IPS-NIHi7 (cell line): ENCODE measurements around the gene SNED1.
"Not testable (repeated sequence)": the region's sequence is repeated elsewhere in the genome, so short reads cannot be mapped to it uniquely, and the experiment has no call there.

ENCODE experiments used
- DNase-seq: peaks from one replicate; pipeline ENCODE4 v3.0.0; 2012; ENCODE audit warnings: mixed read lengths; ENCODE audit errors: extremely low spot score

Gene SNED1

DNA sequence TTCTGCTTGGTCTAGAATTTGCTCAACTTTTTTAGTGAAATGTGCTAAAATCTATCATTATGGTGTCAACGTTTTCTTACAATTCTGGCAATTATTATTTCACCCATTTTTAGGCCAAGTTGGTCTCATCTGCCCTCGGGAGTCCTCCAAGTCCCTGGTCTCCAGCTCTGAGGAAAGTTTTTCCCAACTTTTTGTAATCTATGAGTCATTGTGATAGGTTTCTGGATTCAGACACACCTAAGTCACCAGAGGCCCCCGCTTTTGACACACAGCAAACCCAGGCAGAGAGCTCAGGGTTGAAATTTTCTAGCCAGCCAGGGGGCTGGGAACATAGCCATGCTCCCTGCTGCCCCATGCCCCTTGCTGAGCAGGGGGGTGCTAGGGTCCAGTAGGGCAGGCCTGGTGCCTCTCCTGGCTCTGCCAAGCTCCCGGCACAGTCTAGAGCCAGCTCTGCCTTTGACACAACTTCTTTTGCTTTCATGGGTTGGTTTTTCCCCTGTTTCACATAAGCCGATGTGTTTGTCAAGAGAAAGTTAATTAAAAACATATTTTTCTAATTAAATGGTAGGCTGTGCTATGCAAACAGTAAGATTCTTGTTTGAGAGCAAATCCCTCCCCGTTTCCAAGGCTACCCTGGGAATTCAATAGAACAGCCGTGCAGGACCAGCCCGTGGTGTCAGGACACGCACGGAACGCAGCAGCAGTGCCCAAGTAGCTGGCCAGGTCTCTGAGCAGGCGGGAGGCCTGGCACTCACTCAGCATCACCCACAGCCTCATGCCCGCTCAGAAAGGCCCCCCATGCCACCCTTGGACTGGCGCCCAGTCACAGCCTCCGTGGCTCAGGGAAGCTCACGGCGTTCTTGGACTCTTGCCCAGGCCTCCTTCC lies 25.5 kb upstream of the SNED1 start:
- DNase-seq = no peak

DNA sequence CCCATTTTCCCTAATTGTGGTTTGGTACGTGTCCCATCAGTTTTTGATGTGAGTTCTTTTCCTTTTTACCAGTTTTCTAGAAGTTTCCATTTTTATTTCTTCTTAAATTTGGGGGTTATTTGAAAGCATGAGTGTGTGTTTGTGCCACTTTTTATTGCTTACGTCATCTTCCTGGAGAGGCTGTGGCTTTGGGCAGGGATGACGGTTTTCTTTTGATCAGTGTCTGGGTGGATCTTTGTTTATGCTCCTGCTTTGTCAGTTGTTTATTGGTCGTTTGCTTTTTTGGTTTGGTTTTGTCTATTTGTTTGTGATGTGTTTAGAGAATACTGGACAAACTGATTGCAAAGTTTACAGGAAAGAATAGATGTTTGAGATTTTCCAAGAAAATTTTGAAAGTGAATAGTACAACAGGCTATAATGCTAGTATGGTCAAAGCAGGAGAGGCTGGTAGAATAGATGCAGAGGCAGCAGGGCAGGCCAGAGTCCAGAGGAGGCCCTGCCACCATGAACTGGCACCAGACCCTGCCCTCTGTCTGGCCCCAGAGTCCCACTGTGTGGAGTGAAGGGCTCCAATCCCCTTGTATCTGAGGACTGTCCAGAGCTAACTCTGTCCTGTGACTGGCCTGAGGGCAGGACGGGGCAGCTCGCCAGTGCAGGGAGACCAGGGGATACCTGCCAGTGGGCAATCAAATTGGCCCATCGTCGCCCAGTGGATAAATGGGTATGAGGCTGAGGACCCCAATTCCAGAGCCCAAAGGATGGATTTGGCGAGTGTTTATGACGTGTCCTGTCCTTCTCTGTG lies 23.4 kb upstream of the SNED1 start:
- no peak for DNase-seq

DNA sequence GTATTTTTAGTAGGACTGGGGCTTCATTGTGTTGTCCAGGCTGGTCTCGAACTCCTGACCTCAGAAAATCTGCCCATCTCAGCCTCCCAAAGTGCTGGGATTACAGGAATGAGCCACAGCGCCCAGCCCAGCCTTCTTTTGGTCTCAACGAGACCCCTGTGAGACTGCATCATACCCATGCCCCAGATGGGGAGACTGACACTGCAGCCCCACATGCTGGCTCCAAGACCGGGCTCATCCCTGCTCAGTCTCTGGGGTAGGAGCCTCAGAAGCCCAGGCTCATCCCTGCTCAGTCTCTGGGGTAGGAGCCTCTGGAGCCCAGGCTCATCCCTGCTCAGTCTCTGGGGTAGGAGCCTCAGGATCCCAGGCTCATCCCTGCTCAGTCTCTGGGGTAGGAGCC lies 22.5 kb upstream of the SNED1 start:
- DNase-seq = not testable (repeated sequence)

DNA sequence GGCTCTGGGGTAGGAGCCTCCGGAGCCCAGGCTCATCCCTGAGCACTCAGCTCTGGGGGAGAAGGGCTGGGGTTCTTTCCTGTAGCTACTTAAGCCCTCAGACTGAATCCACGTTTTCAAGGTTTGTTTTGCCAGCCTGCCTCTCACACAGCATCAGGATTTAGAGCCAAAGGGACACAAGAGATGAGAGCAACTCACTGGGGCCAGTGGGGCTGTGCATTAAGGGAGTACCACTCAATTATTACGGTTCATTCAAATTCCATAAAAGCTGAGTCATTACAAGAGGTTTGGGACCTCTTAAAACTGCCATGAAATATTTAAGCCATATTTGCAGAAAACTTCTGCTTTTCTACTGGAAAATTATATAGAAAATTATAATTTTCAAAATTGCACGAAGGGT lies 17.1 kb upstream of the SNED1 start:
- DNase-seq = no peak

DNA sequence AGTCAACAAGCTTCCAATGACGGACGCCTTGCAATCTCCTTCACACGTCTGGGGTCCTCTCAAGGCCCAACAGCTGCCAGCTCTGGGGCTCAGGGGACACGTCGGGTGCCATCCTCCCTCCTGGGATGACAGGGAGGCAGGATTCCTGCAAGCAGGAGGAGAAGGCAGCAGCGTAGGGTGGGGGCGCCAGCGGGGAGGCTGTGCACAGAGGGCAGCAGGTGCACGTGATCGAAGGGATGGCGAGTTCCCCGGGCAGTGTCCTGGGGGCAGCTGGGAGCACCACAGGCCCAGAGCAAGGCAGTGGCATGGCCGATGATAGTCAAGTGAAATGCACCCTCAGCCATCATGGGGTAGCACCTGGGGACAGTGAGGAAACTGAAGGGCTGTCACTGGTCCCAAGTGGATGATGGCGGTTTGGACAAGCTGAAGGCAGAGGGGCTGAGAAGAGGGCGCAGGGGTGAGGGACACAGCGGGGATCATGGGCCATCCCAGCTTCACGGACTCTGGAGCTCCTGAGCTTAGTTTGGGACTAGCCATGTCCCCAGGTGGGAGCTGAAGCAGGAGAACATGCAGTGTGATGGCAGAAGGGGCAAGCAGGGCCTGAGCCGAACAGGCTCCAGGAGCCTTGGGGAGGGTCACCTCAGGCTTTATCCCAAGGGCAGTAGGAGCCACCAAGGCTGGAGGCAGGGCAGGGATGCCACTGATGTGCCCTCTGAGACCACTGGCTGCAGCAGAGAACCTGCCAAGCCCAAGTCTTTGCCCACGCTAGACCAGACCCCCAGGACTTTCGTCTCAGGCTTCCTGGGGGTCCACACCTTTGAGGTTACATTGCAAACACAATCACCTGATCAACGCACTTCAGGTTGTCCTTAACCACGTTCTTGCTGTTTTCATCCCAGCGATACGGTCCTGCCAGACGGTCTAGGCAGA lies 16.3 kb upstream of the SNED1 start:
- no peak for DNase-seq

DNA sequence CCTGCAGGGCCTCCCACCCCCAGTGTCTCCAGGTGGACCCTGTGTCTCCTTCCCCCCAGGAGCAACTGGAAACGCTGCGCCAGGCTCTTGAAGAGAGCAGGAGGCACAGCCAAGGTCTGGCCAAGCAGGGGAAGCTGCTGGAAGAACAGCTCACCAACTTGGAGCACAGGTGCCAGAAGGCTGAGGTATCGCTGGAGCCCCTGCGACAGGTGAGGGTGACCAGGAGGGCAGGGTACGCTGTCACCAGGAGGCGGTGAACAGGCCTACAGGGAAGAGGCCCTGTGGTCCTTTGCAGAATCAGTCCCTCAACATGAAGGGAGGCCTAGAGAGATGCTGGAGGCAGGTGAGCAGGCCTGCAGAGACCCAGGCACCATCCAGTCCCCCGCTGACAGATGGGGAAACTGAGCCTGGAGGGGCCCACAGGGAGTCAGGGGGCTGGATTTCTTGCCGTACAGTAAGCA lies 15.6 kb upstream of the SNED1 start:
- DNase-seq = no peak

DNA sequence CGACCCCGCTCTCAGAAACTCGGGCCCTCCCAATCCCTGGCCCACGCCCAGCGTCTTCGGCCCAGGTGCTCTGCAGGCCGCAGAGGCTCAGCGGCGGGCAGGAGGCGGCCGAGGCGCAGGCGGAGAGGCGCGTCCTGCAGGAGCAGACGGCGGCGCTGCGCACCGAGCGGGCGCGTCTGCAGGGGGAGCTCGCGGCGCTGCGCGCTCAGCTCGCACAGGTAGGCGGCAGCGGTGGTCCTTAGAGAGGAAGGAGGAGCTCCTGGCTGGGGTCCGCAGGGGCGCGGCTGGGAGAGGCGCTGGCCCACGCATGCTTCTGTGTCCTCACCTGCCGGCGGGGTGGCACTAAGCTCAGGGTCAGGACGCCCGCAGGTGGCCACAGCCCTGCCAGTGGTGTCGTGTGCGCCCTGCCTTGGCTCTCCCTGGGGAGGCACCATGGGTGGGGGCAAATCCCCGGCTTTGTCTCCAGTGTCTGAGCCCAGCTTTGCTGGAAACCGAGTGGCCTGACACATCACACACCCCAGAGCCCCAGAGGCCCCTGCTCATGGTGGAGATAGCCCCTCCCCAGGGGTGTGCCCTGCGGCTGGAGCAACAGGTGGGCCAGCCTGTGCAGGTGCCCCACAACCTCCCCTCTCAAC lies 14.9 kb upstream of the SNED1 start:
- DNase-seq = peak; percentile 92

DNA sequence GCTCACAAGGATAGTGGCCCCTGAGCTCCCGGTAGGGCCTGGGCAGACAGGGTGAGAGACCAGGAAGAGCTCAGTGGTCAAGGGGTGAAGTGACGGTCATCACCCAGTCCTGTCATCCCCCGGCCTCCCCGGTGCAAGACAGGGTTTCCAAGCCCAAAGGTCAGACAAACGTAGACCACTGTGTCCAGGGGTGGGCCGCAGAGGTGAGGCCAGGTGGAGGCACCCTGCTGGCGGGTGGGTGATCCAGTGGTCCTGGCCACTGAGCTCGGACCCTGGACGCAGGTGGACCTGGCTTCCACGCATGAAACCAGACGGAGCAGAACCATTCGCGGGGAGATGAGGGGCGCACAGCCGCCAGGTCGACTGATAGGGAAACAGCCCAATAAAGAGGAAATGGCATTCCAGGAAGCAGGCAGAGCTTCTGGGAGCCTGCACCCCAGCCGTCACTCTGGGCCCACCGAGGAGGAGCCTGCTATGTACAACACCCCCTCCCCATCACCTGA lies 14.4 kb upstream of the SNED1 start:
- no peak for DNase-seq

DNA sequence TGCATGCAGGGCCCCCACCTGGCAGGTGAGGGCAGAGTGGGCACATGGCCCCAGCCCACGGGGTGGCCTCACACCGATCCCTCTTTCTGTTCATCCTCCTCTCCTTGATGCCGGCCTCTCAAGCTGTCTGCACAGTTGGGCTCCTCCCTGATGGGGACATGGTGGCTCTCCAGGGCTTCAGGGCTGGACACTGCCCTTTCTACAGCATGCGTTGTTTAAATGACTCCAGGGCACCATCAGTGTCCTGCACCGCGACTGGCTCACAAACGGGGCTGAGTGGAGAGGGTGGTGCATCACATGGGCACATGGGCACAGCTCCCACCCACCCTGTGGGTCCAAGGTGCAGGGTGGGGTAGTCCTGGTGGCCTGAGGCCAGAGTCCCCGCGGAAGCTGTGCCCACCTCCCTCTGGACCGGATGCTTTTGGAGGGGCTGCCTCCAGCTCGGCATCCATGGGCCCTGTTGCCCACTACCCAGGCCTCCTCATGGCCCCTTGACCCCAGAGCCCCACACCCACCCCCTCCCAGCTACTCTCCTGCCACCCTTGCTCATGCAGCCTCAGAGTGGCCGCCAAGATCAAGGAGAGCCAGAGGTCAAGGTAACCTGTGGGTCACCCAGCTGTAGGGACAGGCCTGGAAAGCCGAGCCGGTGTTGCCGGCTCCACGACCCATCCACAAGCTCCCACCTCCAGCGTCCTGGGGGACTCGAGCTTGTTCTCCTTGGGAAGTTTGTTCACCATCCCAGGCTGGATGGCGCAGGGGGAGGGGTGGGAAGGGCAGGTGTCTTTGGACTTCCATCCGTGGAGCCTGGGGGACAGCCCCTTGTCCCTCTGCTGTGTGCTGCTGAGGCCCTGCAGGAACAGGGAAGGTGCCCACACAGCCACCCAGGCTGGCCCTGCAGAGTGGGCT lies 12.3 kb upstream of the SNED1 start:
- DNase-seq = no peak

DNA sequence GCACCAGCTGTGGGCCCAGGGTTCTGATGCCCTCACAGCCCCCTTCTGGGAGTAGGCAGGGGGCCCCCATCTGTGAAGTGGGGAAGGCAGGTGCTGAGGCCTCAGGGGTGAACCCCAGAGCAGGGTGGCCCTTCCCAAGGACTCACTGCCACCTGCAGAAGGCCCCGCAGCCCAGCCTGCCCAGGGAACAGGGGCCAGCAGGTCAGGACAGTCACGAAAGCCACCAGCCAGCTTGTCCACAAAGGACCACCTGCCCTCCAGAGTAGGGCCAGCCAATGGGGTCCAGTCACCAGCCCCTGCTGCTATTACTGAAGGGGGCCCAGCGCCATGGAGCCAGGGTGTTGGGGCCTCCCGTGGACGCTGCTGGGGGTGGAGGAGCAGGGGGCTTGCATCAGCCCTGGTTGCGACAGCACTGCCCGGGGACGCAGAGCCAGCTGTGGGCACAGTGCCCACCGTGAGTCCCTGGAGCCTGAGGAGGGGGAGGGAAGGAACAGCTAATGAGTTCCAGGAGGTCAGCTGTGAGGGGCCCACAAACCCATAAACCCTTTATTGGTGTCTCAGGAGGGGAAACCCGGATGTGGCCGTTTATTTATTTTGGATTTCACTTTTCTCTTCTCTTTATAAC lies 11.5 kb upstream of the SNED1 start:
- DNase-seq = no peak

DNA sequence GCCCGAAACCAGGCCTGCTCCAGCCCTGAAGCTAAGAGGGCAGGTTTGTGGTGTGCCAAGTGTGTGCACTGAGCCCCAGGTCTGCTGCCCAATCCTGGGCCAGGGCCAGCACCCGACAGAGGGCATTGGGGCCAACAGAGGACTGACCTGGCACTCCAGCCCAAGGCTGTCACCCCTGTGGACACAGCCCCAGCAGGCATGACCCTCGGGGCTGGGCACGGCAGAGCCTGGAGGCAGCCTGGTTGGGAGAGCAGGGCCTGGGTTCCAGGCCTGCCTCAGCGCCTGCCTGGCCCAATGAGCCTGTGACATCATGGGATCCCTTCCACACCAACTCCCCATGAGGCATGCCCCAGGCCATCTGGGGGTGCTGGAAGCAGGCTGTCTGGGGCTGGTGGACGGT lies 10.8 kb upstream of the SNED1 start:
- DNase-seq = no peak

DNA sequence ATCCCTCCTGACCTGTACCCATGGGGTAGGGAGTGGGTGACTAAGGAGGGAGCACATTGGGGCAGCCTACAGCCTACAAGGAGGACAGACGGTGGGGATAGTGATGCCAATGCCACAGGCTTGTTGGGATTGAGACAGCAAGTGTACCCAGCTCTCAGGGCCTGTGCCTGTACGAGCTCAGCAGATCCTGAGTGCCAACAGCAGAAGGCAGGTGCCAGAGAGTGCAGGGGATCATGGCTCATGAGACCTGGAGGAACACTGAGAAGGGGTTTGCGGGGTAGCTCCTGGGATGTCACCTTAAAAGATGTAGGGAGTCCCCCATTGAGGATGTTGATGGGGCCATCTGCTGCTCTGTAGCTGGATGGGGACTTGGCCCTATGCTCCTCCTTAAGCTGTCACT lies 10.3 kb upstream of the SNED1 start:
- DNase-seq = no peak

DNA sequence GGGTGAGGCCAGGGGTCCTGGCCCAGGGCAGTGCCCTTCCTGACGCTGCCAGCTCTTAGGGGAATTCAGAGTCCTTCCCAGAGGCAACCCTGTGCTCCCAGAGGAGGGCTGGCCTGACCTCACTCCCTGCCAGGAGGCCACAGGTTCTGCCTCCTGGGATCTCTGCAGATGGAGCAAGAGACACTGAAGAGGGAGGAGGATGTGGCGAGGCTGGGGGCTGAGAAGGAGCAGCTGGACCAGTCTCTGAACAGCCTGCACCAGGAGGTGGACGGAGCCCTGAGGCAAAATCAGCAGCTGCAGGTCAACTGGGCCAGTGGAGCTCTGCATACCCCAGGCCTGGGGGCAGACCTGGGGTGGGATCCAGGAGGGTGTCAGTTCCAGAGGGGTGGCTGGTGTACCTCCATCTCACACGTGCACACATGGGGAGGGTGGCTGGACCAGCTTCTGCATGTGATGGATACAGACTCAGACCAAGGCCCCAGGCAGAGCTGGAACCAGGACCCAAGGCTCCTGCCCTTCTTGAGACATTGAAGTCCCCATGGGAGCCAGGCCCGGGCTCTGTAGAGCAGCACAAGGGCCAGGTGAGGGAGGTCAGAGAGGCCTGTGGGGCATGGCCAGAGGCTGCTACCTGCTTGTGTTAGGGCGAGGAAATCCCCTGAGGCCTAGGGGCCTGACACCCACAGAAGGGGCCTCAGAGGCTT lies 9.7 kb upstream of the SNED1 start:
- DNase-seq = no peak

DNA sequence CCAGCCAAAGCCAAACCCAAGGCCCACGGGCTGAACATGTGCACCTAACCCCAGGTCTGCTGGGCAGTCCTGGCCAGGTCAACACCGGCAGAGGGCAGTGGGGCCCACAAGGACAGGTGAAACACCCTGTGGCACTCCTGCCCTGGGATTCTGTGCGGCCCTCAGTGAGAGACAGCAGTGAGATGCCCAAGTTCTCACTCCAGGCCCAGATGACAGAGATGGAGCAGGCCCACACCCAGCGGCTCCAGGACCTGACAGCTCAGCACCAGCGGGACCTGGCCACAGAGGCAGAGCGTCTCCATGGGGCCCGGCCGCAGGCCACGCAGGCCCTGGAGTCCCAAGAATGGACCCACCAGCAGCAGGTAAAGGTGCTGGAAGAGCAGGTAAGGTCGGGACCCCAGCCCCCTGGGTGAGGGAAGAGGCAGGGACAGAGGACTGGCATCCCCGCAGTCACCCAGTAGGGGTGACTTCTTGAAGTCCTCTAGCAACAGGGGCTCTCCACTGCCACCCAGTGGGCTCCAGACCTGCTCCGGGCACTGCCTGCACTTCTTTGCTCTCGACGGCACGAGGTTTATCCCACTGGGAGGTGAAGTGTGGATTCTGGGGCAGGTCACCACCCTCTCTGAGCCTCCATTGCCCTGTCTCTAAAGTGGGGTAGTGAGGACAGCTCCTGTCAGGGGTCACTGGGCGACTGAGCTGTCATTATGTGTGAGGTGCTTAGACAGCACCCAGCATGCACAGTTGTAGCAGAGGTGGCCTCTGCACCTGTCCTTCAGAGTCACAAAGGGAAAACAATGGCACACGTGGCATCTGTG lies 8.8 kb upstream of the SNED1 start:
- peak; percentile 62 for DNase-seq

DNA sequence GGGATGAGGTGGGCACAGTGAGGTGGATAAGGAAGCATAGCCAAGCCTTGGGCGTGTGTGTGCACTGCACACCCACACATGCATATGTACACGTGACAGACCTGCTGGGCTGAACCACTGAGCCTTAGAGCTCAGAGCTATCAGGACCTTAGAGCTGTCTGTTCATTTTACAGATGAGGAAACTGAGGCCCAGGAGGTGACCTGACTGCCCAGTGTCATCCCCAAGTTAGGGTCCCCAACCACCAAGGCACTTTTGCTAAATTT lies 8.2 kb upstream of the SNED1 start:
- DNase-seq = no peak

DNA sequence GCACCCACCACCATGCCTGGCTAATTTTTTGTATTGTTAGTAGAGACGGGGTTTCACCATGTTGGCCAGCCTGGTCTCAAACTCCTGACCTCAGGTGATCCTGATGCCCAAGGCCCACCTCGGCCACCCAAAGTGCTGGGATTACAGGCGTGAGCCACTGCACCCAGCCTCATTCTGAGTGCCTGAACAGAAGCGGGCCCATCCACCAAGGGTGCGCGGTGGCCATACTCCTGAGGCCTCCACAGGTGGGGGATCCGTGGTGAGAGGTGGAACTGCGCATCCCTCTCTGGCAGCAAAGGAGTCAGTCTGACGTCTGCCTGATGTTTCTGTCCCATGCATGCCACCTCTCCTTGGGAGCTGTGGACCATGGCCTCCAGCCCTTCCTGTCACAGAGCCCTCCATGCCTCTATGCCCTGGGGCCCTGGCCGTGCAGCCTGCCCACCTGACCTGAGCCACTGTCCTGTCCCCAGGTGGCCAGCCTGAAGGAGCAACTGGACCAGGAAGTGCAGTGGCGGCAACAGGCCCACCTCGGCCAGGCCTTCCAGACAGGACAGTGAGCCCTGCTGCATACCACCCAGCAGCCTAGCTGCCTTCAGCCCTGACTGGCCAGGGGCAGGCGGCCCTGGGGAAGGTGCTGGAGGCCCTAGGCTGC lies 7.6 kb upstream of the SNED1 start:
- DNase-seq = no peak

DNA sequence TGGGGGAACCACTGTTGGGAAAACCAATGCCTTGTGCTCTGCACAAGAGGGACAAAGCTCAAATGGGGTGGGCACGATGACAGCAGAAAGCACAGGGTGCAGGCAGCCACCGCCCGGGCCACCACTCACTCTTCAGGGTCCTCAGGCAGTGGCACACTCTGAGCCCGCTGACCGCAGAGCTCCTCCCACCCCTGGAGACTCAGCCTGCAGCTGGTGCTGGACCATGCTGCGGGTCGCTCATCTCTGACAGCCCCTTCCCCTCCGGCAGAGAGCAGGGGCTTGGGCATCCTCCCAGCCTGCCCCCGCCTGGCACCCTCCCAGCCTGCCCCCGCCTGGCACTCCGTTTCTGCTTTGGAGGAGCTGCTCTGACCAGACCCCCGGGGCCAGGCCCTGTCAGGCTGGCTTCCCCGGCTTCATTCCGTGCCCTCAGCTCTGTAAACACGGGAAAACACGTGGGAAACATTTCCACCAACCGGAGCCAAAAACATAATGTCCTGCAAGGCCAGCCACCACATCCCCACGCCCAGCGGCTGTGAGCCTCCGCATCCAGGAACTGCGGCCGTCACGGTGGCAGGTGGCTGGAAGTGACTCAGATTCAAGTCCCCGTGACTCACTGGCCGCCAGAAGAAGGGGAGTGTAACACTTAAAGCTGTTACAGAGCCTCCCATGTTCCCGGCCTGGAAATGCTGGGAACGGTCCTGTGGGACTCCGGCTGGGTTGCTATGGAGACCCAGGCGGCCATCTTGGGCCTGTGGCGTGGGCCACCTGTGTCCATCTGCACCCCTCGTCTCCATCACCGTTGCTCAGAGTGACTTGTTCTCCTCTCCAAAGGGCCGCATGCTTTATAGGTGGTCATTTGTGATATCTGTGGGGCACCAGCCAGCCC lies 6.8 kb upstream of the SNED1 start:
- DNase-seq = no peak
